Duodenal mucosa (tissue), 2 donors: ENCODE measurements around the gene C12orf42.
"Not testable (repeated sequence)": the region's sequence is repeated elsewhere in the genome, so short reads cannot be mapped to it uniquely, and the experiment has no call there.

Experiments used
- H3K27ac ChIP-seq: one replicate; pipeline ENCODE4 v1.7.0; 2013; ENCODE audit warnings: low read depth, low read length
- H3K27me3 ChIP-seq, 2 donors: one replicate each; pipeline ENCODE4 v1.7.0; 2013; ENCODE audit warnings: low read length in 2 of 2, control low read depth in 1 of 2; ENCODE audit not compliant: insufficient read depth in 2 of 2, control insufficient read depth in 1 of 2
- H3K36me3 ChIP-seq, 2 donors: one replicate each; pipeline ENCODE4 v1.7.0; 2013; ENCODE audit warnings: low read length in 2 of 2, control low read depth in 1 of 2; ENCODE audit not compliant: insufficient read depth in 2 of 2, control insufficient read depth in 1 of 2
- H3K4me1 ChIP-seq, 2 donors: one replicate each; pipeline ENCODE4 v1.7.0; 2013; ENCODE audit warnings: low read length in 2 of 2, control low read depth in 1 of 2; ENCODE audit not compliant: insufficient read depth in 2 of 2, control insufficient read depth in 1 of 2
- H3K4me3 ChIP-seq, 2 donors: one replicate each; pipeline ENCODE4 v1.7.0; 2013; ENCODE audit warnings: low read length in 2 of 2, low read depth in 1 of 2
- H3K9ac ChIP-seq, 2 donors: one replicate each; pipeline ENCODE4 v1.7.0; 2013; ENCODE audit warnings: low read length in 2 of 2, low read depth in 1 of 2
- H3K9me3 ChIP-seq, 2 donors: one replicate each; pipeline ENCODE4 v1.7.0; 2013; ENCODE audit warnings: low read length in 2 of 2, control low read depth in 1 of 2; ENCODE audit not compliant: control insufficient read depth in 1 of 2

Gene C12orf42

GRCh38 chr12:103425674-103426073 lies 70.1 kb downstream of the C12orf42 start:
- H3K4me3 ChIP-seq, H3K27ac ChIP-seq, H3K9me3 ChIP-seq, H3K36me3 ChIP-seq, H3K9ac ChIP-seq, H3K27me3 ChIP-seq, H3K4me1 ChIP-seq: not testable (repeated sequence)

GRCh38 chr12:103424849-103425586 lies 70.8 kb downstream of the C12orf42 start:
- H3K9me3 ChIP-seq, H3K4me1 ChIP-seq, H3K27me3 ChIP-seq, H3K9ac ChIP-seq, H3K27ac ChIP-seq, H3K36me3 ChIP-seq, H3K4me3 ChIP-seq: not testable (repeated sequence)

- no peak overlapping the region for H3K27ac ChIP-seq
- no peak overlapping the region for H3K4me3 ChIP-seq
- H3K9me3 ChIP-seq = no peaks in the 10 kb centered on the region
- no peaks in the 10 kb centered on the region for H3K4me1 ChIP-seq
- no peak overlapping the region for H3K9ac ChIP-seq
- no peaks in the 10 kb centered on the region for H3K27me3 ChIP-seq
- no peaks in the 10 kb centered on the region for H3K36me3 ChIP-seq
These were observed 72.3 kb downstream of the C12orf42 start for GRCh38 chr12:103423516-103423910.

- Histone ChIP-seq H3K27ac (no peak overlapping the region), H3K9me3 (no peaks in the 10 kb centered on the region), H3K9ac (no peak overlapping the region), H3K27me3 (no peaks in the 10 kb centered on the region), H3K4me3 (no peak overlapping the region), H3K36me3 (no peaks in the 10 kb centered on the region), H3K4me1 (no peaks in the 10 kb centered on the region)
These were observed 72.8 kb downstream of the C12orf42 start for GRCh38 chr12:103422746-103423515.

GRCh38 chr12:103422328-103422727 lies 73.4 kb downstream of the C12orf42 start:
- Histone ChIP-seq H3K9me3 (no peaks in the 10 kb centered on the region), H3K4me1 (no peaks in the 10 kb centered on the region), H3K4me3 (no peak overlapping the region), H3K27me3 (no peaks in the 10 kb centered on the region), H3K36me3 (no peaks in the 10 kb centered on the region), H3K27ac (no peak overlapping the region), H3K9ac (no peak overlapping the region)

GRCh38 chr12:103421402-103421801 lies 74.4 kb downstream of the C12orf42 start:
- Histone ChIP-seq H3K9ac (no peak overlapping the region), H3K27me3 (no peaks in the 10 kb centered on the region)

GRCh38 chr12:103415681-103416080 lies 80.1 kb downstream of the C12orf42 start:
- Histone ChIP-seq H3K9ac (no peak overlapping the region), H3K4me3 (no peak overlapping the region), H3K27ac (no peak overlapping the region), H3K4me1 (no peaks in the 10 kb centered on the region), H3K9me3 (no peaks in the 10 kb centered on the region), H3K36me3 (no peaks in the 10 kb centered on the region), H3K27me3 (no peaks in the 10 kb centered on the region)

More at GRCh38 chr12:103421402-103421801, 74.4 kb downstream of the C12orf42 start:
- Histone ChIP-seq H3K9me3 (no peaks in the 10 kb centered on the region), H3K4me3 (no peak overlapping the region), H3K36me3 (no peaks in the 10 kb centered on the region), H3K27ac (no peak overlapping the region), H3K4me1 (no peaks in the 10 kb centered on the region)

- Histone ChIP-seq H3K9me3 (no peaks in the 10 kb centered on the region), H3K4me3 (no peak overlapping the region), H3K27me3 (no peaks in the 10 kb centered on the region), H3K4me1 (no peaks in the 10 kb centered on the region), H3K27ac (no peak overlapping the region), H3K36me3 (no peaks in the 10 kb centered on the region), H3K9ac (no peak overlapping the region)
These were observed 94.3 kb downstream of the C12orf42 start for GRCh38 chr12:103401421-103401820.

- H3K4me3 ChIP-seq = no peak overlapping the region
- no peaks in the 10 kb centered on the region for H3K9me3 ChIP-seq
- no peaks in the 10 kb centered on the region for H3K4me1 ChIP-seq
- no peaks in the 10 kb centered on the region for H3K27me3 ChIP-seq
- no peak overlapping the region for H3K27ac ChIP-seq
- no peaks in the 10 kb centered on the region for H3K36me3 ChIP-seq
- no peak overlapping the region for H3K9ac ChIP-seq
These were observed 95.8 kb downstream of the C12orf42 start for GRCh38 chr12:103399986-103400385.

GRCh38 chr12:103397536-103397935 lies 98.2 kb downstream of the C12orf42 start:
- Histone ChIP-seq H3K4me3 (no peak overlapping the region), H3K27me3 (no peaks in the 10 kb centered on the region), H3K4me1 (no peaks in the 10 kb centered on the region), H3K36me3 (no peaks in the 10 kb centered on the region), H3K9me3 (no peaks in the 10 kb centered on the region), H3K27ac (no peak overlapping the region), H3K9ac (no peak overlapping the region)
